ENCODE data around the gene PIGS.
"Not testable (repeated sequence)": the region's sequence is repeated elsewhere in the genome, so short reads cannot be mapped to it uniquely, and the experiment has no call there.

Gene PIGS

DNA sequence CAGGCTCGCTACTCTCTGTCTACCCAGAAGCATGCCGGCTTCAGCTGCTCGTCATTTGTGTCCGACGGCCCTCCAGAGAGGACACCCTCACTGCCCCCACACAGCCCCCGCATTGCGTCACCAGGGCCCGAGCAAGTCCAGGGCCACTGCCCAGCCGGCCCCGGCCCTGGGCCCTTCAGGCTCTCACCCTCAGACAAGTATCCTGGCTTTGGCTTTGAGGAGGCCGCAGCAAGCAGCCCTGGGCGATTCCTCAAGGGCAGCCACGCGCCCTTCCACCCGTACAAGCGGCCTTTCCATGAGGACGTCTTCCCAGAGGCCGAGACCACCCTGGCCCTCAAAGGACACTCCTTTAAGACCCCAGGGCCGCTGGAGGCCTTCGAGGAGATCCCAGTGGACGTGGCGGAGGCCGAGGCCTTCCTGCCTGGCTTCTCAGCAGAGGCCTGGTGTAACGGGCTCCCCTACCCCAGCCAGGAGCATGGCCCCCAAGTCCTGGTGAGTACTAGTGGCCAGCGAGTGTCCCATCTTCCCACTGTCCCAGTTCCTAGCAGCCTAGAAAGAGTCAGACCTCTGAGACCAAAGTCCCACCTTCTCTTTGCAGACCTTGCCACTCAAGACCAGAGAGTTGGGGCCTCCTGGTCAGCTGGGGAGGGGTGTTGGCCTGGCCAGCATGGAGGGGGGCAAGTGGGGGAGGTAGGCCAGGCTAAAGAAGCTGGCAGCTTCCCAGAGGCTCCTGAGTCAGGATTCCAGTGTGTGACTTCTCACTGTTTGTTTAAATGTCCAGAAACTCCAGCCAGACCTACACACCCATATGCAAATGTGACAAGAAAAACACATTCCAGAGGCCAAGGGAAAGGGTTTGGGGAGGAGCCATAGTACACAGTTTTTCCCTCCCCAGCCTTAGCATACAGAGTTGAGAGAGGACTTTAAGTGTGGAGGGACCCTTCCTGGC is 46.6 kb downstream of the PIGS start:
- H2BK120ac ChIP-seq (ENCODE audit: low read depth, low read length) = peak overlapping the region; percentile 44
- peak overlapping the region; percentile 57 to 69 for H3K18ac ChIP-seq (ENCODE audit: low read depth in 1 of 2, low read length in 2 of 2)
- H2AFZ ChIP-seq (ENCODE audit: low read depth, low read length) = peak overlapping the region; percentile 32
- H2BK15ac ChIP-seq (ENCODE audit: low read depth, poor library complexity, severe bottlenecking) = peak overlapping the region; percentile 44
- H3K4ac ChIP-seq (ENCODE audit: low read depth in 1 of 2, low read length in 2 of 2) = peak overlapping the region in 1 of 2 experiments; percentile 50
- H3K9me3 ChIP-seq (ENCODE audit: control insufficient read depth, low read length) = no peaks in the 10 kb centered on the region
- peaks cover 18 to 19% of the 10 kb centered on the region in 2 experiments for H3K27me3 ChIP-seq (ENCODE audit: control insufficient read depth in 1 of 2, insufficient read depth in 1 of 2, low read length in 2 of 2)
- H4K8ac ChIP-seq (ENCODE audit: low read length) = peak overlapping the region; percentile 35
- no peak overlapping the region for H3K27ac ChIP-seq (ENCODE audit: low read length, poor library complexity, severe bottlenecking)
- no peaks in the 10 kb centered on the region for H3K79me1 ChIP-seq (replicated peaks; ENCODE audit: low read length, poor library complexity, severe bottlenecking)
- 89% methylated on average over 24 of the region's 25 CpGs for WGBS
- H2BK12ac ChIP-seq (ENCODE audit: low read length in 2 of 2) = peak overlapping the region in 1 of 2 experiments; percentile 66
- peaks cover 17% of the 10 kb centered on the region for H3K4me1 ChIP-seq (ENCODE audit: control insufficient read depth, insufficient read depth, low read depth, low read length)
- H3K4me3 ChIP-seq (ENCODE audit: insufficient read depth in 1 of 2, low read depth in 1 of 2, low read length in 2 of 2) = no peak overlapping the region
- no peak overlapping the region for H3K9ac ChIP-seq (ENCODE audit: low read length)
- peak overlapping the region in 1 of 2 experiments; percentile 94 for H3K14ac ChIP-seq (ENCODE audit: low read length in 2 of 2)
- no peak overlapping the region for H3K4me2 ChIP-seq (ENCODE audit: low read length, poor library complexity, severe bottlenecking)
- H3K36me3 ChIP-seq (ENCODE audit: control insufficient read depth in 1 of 2, insufficient read depth in 2 of 2, low read depth in 1 of 2, low read length in 2 of 2) = no peaks in the 10 kb centered on the region
- DNase-seq = peak; percentile 67
- peak overlapping the region in 1 of 2 experiments; percentile 60 for H3K23ac ChIP-seq (ENCODE audit: low read length in 2 of 2)
- H4K91ac ChIP-seq (ENCODE audit: low read length) = peak overlapping the region; percentile 58
- H2AK5ac ChIP-seq (ENCODE audit: low read length, severe bottlenecking) = no peak overlapping the region
- H2BK5ac ChIP-seq (ENCODE audit: low read depth, low read length, poor library complexity, severe bottlenecking) = no peak overlapping the region

- Histone ChIP-seq H3K79me1 (replicated peaks; ENCODE audit: low read length, poor library complexity, severe bottlenecking) (no peaks in the 10 kb centered on the region), H3K27ac (ENCODE audit: low read length, poor library complexity, severe bottlenecking) (no peak overlapping the region), H2AFZ (ENCODE audit: low read depth, low read length) (no peak overlapping the region), H3K4me3 (ENCODE audit: insufficient read depth in 1 of 2, low read depth in 1 of 2, low read length in 2 of 2) (no peak overlapping the region), H2BK12ac (ENCODE audit: low read length in 2 of 2) (no peak overlapping the region), H3K4me2 (ENCODE audit: low read length, poor library complexity, severe bottlenecking) (no peak overlapping the region), H3K18ac (ENCODE audit: low read depth in 1 of 2, low read length in 2 of 2) (no peak overlapping the region), H3K36me3 (ENCODE audit: control insufficient read depth in 1 of 2, insufficient read depth in 2 of 2, low read depth in 1 of 2, low read length in 2 of 2) (no peaks in the 10 kb centered on the region), H4K8ac (ENCODE audit: low read length) (no peak overlapping the region), H2BK15ac (ENCODE audit: low read depth, poor library complexity, severe bottlenecking) (no peak overlapping the region), H3K14ac (ENCODE audit: low read length in 2 of 2) (no peak overlapping the region), H4K91ac (ENCODE audit: low read length) (no peak overlapping the region), H2BK5ac (ENCODE audit: low read depth, low read length, poor library complexity, severe bottlenecking) (no peak overlapping the region), H2BK120ac (ENCODE audit: low read depth, low read length) (no peak overlapping the region), H3K23ac (ENCODE audit: low read length in 2 of 2) (no peak overlapping the region), H3K27me3 (ENCODE audit: control insufficient read depth in 1 of 2, insufficient read depth in 1 of 2, low read length in 2 of 2) (peaks cover 25% of the 10 kb centered on the region in 2 experiments), H2AK5ac (ENCODE audit: low read length, severe bottlenecking) (no peak overlapping the region), H3K9ac (ENCODE audit: low read length) (no peak overlapping the region), H3K9me3 (ENCODE audit: control insufficient read depth, low read length) (no peaks in the 10 kb centered on the region), H3K4ac (ENCODE audit: low read depth in 1 of 2, low read length in 2 of 2) (no peak overlapping the region), H3K4me1 (ENCODE audit: control insufficient read depth, insufficient read depth, low read depth, low read length) (peaks cover 17% of the 10 kb centered on the region)
- 87% methylated on average over 15 of the region's 15 CpGs for WGBS
- DNase-seq = no peak
Observed at GRCh38 chr17:28523876-28524275, 47.4 kb downstream of the PIGS start.

DNA sequence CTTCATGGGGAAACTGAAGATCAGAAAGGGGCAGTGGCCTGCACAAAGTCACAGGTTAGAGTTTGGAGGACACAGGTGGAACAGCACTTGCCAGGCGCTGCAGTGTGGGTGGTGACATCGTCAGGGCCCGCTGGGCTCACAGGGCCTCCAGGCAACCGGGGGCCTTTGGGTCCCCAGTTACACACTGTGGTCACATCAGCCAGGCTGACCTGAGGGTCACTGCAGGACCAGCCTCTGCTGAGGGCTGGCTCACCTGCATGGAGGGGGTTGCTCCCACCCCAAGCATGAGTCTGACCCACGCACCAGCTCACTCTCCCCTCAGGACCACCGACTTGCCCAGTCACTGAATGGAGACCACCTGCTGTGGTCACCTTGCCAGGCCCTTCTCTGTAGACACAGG is 48.1 kb downstream of the PIGS start:
- 73% methylated on average over 6 of the region's 6 CpGs for whole genome bisulfite sequencing
- Histone ChIP-seq H3K36me3 (ENCODE audit: control insufficient read depth in 1 of 2, insufficient read depth in 2 of 2, low read depth in 1 of 2, low read length in 2 of 2) (no peaks in the 10 kb centered on the region), H3K4me2 (ENCODE audit: low read length, poor library complexity, severe bottlenecking) (no peak overlapping the region), H2BK5ac (ENCODE audit: low read depth, low read length, poor library complexity, severe bottlenecking) (no peak overlapping the region), H3K9ac (ENCODE audit: low read length) (no peak overlapping the region), H3K79me1 (replicated peaks; ENCODE audit: low read length, poor library complexity, severe bottlenecking) (no peaks in the 10 kb centered on the region), H3K4me1 (ENCODE audit: control insufficient read depth, insufficient read depth, low read depth, low read length) (peaks cover 17% of the 10 kb centered on the region), H2AFZ (ENCODE audit: low read depth, low read length) (no peak overlapping the region), H3K14ac (ENCODE audit: low read length in 2 of 2) (no peak overlapping the region), H3K23ac (ENCODE audit: low read length in 2 of 2) (no peak overlapping the region), H3K27ac (ENCODE audit: low read length, poor library complexity, severe bottlenecking) (no peak overlapping the region), H2BK15ac (ENCODE audit: low read depth, poor library complexity, severe bottlenecking) (no peak overlapping the region), H4K91ac (ENCODE audit: low read length) (no peak overlapping the region), H2AK5ac (ENCODE audit: low read length, severe bottlenecking) (no peak overlapping the region), H3K27me3 (ENCODE audit: control insufficient read depth in 1 of 2, insufficient read depth in 1 of 2, low read length in 2 of 2) (peaks cover 26 to 29% of the 10 kb centered on the region in 2 experiments), H4K8ac (ENCODE audit: low read length) (no peak overlapping the region), H3K18ac (ENCODE audit: low read depth in 1 of 2, low read length in 2 of 2) (no peak overlapping the region), H3K4ac (ENCODE audit: low read depth in 1 of 2, low read length in 2 of 2) (no peak overlapping the region), H2BK12ac (ENCODE audit: low read length in 2 of 2) (no peak overlapping the region), H3K9me3 (ENCODE audit: control insufficient read depth, low read length) (no peaks in the 10 kb centered on the region), H2BK120ac (ENCODE audit: low read depth, low read length) (no peak overlapping the region), H3K4me3 (ENCODE audit: insufficient read depth in 1 of 2, low read depth in 1 of 2, low read length in 2 of 2) (no peak overlapping the region)
- DNase-seq = no peak

- H3K79me1 ChIP-seq (replicated peaks; ENCODE audit: low read length, poor library complexity, severe bottlenecking); DNase-seq: not testable (repeated sequence)
Observed at GRCh38 chr17:28522281-28522680, 49.0 kb downstream of the PIGS start.

More at GRCh38 chr17:28522281-28522680, 49.0 kb downstream of the PIGS start:
- not testable (repeated sequence) for H3K4me2 ChIP-seq (ENCODE audit: low read length, poor library complexity, severe bottlenecking); H3K23ac ChIP-seq (ENCODE audit: low read length in 2 of 2); H2BK12ac ChIP-seq (ENCODE audit: low read length in 2 of 2); H2AK5ac ChIP-seq (ENCODE audit: low read length, severe bottlenecking); H2AFZ ChIP-seq (ENCODE audit: low read depth, low read length); H3K4ac ChIP-seq (ENCODE audit: low read depth in 1 of 2, low read length in 2 of 2); H2BK15ac ChIP-seq (ENCODE audit: low read depth, poor library complexity, severe bottlenecking); H3K9ac ChIP-seq (ENCODE audit: low read length); H4K8ac ChIP-seq (ENCODE audit: low read length); H2BK120ac ChIP-seq (ENCODE audit: low read depth, low read length); H4K91ac ChIP-seq (ENCODE audit: low read length); H3K36me3 ChIP-seq (ENCODE audit: control insufficient read depth in 1 of 2, insufficient read depth in 2 of 2, low read depth in 1 of 2, low read length in 2 of 2); H3K4me3 ChIP-seq (ENCODE audit: insufficient read depth in 1 of 2, low read depth in 1 of 2, low read length in 2 of 2); H3K18ac ChIP-seq (ENCODE audit: low read depth in 1 of 2, low read length in 2 of 2); H3K27ac ChIP-seq (ENCODE audit: low read length, poor library complexity, severe bottlenecking); H3K9me3 ChIP-seq (ENCODE audit: control insufficient read depth, low read length); H2BK5ac ChIP-seq (ENCODE audit: low read depth, low read length, poor library complexity, severe bottlenecking); H3K14ac ChIP-seq (ENCODE audit: low read length in 2 of 2)
- Histone ChIP-seq H3K27me3 (ENCODE audit: control insufficient read depth in 1 of 2, insufficient read depth in 1 of 2, low read length in 2 of 2) (peaks cover 28 to 35% of the 10 kb centered on the region in 2 experiments), H3K4me1 (ENCODE audit: control insufficient read depth, insufficient read depth, low read depth, low read length) (peaks cover 17% of the 10 kb centered on the region)
- WGBS = 100% methylated on average over 1 of the region's 4 CpGs

Data from mesenchymal stem cell (in vitro differentiated cells and primary cell).